ENCODE measurements around the gene AVPI1.
"Not testable (repeated sequence)": the region's sequence is repeated elsewhere in the genome, so short reads cannot be mapped to it uniquely, and the experiment has no call there.

The AVPI1 gene

DNA sequence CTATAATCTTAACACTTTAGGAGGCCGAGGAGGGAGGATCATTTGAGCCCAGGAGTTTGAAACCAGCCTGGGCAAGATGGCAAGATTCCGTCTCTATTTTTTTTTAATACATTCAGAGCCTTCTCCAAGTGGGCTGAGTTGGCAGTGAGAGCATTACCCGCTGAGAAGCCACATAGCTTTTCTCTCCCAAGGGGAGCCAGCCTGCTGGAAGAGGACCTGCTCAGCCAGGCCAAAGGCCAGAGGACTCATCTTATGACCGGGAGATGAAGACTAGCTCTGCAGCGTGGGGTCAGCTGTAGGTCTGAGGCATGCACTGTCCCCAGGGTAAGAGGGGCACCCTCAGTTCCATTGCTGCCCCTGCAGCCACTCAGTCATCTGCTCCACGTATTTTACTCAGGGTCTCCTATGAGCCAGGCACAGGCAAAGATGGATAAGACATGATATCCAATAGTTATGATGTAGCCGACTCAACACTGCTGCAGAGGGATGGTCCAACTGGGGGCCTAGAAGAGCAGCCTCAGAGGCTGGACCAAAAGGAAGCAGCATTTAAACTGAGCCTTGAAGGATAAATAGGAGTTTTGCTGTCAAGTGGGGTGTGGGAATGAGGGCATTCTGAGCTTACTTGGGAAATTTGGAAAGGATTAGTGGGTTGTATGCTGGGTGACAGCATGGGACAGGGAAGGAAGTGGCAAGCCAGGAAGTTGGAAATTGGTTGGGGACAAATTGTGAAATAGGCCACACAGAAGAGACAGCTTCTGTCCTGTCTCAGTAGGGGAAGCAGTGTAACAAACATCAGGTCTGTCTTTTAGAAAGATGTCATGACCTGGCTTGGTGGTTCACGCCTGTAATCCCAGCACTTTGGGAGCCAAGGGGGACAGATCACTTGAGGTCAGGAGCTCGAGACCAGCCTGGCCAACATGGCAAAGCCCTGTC is 24.9 kb upstream of the AVPI1 start:
- DNase-seq (ENCODE audit: low read depth), result no peak

DNA sequence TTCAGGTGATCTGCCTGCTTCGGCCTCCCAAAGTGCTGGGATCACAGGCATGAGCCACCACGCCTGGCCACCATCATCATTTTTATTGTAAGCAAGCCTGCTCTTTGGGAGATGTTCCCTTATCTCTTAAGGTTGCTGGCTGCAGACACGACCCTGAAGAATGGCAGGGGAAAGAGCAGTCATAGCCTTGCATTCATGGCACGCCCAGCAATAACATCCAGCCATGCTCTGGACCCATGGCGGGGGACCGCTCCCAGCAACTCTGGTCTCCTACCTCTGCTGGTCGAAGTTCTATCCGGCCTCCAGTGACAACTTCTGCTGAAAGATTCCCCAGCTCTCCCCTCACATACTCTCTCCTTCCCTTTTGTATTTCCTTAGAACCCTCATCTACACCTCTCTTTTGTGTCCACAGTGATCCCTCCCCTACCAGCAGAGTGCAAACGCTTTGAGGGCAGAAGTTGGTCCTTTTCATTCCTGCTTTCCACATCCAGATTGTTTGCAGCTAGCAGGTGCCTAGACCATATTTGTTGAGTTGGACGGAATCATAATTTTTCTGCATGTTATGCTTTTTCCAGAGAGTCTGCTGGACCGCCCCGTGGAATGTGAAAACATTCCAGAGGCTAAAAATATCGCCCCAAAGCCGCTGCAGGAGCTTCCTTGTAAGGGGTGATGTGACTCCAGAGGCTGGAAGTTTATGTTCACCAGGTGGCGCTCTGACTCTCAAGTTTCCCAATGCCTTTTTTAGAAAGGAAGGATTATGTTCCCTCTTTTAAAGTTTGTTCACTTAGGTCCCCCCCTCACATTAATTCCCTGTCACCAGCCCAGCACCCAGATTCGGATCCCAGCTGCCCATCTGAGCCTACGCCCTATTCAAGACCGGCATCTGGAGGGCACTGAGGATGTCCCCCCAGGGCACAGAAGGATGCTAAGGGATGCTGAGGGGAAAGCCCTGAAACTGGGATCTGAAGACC is 22.2 kb upstream of the AVPI1 start:
- no peak for DNase-seq (ENCODE audit: low read depth)

DNA sequence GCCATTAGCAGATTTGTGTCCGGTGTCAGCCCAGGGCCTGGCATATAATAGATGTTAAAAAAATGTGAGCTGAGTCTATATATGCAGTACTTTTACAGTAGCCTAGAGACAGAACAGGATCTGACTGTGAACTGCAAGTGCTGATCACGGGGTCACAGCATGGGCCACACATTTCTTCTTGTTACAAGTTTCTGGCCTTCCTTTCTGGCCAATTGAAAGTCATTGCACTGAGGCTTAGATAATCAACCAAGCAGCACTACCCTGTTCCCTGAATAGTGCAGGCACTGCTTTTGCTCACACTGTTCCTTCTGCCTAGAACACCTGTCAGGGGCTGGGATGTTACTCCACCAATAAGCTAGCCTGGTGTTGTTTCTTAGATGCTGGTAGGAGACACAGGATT is 21.1 kb upstream of the AVPI1 start:
- no peak for DNase-seq (ENCODE audit: low read depth)

DNA sequence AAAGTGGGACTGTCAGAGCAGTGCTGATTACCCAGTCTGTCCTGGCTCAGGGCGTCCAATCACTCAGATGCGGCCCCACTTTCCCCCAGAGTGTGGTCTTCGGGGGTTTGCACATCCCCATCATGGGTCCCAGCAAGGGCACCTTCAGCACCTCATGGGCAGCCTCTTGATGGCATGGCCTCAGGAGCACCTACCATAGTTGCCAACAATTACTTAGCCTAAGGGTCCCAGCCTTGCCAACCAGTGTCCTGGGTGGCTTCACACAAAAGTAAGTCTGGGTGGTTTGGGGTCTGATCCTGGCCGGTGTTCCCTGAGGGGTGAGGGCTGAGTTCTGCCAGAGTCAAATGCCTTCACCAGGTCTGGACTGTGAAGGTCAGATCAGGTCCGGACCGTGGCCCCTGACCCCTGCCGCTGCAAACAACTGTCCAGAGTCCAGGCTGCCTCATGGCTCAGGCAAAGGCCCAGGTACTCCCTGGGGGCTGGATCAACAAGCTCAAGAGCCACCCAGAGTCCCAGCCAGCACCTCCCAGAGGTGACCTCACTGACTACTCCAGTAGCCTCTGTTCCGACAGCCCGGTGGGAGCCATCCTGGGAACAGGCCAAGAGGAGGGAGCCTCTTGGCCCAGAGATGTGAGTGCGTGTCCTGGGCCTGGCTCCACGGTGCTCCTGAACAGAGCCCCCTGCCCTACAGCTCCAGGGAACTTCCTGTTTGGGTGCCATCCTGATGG is 20.3 kb upstream of the AVPI1 start:
- no peak for DNase-seq (ENCODE audit: low read depth)

DNA sequence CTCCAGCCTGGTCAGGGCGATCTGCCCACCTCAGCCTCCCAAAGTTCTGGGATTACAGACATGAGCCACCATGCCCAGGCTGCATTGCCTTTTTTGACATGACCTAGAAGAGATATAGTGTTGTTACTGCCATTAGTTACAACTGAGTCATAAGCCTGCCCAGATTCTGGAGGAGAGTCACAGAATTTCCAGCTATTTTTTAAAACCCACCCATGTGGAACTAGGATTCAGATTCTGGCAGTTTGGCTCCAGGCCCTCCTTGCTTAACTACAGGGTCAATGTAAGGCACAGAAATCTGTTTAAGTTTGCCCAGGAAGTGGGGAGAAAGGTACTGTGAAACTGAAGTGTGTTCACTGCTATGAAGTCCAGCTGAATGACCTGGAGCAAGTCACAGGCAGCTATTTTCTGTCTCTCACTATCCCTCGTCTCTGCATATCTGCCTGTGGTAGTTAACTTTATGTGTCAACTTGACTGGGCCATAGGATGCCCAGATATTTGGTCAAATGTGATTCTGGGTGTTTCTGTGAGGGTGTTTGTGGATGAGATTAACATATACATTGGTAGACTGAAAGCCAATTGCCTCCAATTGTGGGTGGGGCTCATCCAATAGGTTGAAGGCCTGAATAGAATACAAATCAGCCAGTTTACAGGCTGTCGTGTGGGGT is 18.1 kb upstream of the AVPI1 start:
- DNase-seq (ENCODE audit: low read depth), result no peak

DNA sequence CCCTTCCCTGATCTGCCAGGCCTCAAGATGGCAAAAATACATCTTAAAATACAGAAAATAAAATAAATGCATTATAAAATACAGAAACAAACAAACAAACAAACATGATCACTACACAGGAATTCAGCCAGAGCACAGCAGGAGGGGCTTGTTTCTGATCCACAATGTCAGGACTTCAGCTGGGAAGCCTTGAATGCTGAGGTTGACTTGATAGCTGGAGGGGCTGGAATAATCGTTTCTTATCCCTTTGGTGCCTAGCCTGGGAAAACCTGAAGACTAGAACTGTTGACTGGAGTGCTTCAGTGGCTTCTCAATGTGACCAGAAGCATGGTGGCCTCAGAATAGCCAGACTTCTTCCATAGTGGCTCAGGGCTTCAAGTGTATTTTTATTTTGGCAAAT is 17.3 kb upstream of the AVPI1 start:
- DNase-seq (ENCODE audit: low read depth), result no peak

DNA sequence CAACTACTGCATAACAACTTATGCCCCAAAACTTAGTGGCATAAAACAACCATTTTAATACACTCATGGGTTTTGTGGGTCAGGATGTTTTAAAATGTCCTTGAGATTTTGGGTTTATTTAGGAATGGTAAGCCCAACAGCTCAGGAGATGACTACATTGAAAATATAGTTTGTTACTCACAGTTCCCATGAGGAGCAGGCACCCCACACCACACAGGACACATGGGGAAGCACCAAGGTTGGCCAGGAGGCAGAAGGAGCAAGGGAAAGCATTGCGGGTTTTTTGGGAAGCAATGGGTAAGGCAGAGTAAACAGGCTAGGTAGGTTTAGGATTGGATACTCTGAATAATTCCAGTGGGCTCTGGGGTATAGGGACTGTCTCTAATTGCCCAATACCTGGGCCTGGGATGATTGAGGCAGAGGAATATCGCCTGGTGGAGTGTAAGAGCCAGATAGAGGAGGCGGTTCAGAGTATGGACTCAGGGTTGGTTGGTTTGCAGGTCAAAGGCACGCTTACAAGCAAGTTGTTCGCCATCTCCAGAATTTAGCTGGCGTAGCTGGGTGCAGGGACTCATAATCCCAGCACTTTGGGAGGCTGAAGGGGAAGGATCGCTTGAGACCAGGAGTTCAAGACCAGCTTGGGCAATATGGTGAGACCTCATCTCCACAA is 16.5 kb upstream of the AVPI1 start:
- no peak for DNase-seq (ENCODE audit: low read depth)

DNA sequence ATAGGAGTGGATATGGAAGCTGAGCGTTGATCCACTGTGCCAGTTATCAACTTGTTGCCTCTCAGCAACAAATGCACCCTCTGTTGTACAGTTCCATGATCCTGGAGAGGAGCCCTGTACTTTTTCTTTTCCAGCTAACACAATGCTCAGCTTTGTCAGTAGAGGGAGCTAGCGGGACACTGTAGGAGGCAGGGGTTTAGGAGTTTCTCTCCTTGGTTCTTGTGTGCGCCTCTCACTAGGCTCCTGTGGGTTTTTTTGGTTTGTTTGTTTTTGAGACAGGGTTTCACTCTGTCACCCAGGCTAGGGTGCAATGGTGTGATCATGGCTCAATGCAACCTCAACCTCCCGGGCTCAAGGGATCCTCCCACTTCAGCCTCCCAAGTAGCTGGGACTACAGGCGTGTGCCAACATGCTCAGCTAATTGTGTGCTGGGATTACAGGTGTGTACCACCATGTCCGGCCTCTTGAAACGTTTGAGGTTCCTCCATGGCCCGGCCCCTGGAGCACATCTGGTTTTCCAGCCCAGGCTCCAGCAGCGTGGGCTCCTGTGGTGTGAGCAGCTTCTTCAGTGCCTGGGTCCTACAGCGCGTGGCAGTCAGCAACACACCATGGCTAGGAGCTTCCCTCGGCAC is 14.5 kb upstream of the AVPI1 start:
- DNase-seq (ENCODE audit: low read depth), result no peak

DNA sequence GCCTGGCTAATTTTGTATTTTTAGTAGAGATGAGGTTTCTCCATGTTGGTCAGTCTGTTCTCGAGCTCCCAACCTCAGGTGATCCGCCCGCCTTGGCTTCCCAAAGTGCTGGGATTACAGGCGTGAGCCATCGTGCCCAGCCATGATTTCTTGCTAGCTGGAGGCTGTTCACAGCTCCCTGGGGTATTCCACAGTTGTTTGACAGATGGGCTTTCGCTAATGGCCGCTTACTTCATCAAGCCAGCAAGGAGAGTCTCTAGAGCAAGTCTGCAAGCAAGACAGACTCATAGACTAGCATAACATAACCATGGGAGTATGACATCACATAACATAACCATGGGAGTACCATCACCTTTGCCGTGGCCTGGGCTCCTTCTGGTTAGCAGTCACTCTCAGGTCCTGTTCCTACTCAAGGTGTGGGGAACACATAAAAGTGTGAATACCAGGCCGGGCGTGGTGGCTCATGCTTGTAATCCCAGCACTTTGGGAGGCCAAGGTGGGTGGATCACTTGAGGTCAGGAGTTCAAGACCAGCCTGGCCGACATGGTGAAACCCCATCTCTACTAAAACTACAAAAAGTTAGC is 11.1 kb upstream of the AVPI1 start:
- DNase-seq (ENCODE audit: low read depth), result not testable (repeated sequence)

DNA sequence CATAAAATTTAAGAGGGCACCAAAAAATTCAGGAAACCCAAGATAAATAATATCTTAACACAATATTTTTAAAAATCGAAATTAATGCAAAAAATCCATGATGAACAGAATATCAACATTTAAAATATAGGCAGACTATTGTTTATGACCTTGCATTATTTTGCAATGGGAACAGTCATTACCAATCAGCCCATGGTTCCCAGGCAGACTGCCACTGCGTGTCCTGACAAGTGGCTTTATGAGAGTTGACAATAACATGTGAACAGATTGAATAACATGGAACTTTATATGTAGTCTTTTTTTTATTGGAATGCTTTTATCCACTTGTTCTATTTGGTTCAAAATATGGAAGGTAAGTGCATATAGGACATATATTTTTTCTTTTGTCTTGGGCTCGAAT is 3.1 kb upstream of the AVPI1 start:
- DNase-seq (ENCODE audit: low read depth), result no peak

DNA sequence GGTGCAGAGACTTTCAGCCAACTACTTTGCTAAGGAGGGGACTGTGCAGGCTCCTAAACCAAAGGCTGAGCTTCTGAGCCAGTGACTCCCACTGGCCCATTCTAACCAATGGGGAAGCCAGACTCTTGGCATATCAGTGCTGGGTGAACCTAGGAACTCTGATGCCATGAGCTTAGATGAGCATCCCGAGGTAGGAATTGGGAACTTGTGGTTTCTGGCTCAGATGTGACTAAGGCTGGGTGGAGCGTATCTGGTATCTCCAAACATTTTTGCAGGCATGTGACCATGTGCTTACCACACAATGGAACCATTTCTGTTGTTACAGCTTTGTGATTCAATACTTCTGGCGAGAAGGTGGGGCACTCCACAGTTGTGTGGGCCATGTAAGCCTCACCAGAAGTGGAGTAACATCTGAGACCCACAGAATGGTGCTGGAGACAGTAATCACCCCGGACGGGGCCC is 2.5 kb upstream of the AVPI1 start:
- DNase-seq (ENCODE audit: low read depth), result no peak

DNA sequence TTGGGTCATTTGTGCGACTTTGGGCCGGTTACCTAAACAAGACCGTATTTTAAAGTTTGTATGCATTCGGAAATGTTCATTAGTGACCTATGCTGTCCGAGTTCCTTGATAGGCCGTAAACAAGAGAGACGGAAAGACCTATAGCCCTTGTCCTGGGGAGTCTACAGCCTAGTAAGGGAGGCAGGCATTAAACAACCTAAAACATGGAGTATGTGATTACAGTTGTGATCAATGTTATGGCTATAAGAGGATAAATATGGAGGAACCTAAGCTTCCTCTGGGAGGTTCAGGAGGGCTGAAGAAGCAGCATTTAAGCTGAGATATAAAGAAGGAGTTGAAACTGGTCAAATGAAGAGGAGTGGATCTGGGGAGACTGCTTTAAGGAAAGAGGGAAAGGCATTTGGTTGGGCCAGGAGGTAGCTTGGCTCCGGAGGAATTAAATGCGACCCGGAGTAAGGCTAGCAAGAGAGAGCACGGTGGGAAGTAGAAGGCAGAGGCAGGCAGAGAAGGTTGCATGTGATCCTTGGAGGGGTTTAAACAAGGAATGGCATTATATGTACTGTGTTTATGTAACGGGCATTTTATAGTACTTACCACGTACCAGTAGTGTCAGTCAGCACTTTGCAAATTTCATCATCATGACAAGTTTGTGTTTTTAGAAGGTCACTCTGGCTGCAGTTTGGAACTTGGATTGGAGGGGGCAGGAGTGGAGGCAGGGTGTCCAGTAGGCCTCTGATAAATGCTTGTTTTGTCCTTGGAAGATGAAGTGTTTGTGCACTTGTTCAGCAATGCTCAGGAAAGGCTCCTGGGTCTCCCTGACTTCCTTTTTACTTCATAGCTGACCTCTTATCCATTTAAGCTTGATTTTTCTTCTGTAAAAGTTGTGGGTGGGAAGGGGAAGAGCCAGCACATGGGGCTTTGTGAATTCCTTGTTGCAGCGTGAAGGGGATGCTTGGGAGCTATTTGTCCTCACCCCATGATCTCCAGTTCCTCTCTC is 1.0 kb upstream of the AVPI1 start:
- no peak for DNase-seq (ENCODE audit: low read depth)

DNA sequence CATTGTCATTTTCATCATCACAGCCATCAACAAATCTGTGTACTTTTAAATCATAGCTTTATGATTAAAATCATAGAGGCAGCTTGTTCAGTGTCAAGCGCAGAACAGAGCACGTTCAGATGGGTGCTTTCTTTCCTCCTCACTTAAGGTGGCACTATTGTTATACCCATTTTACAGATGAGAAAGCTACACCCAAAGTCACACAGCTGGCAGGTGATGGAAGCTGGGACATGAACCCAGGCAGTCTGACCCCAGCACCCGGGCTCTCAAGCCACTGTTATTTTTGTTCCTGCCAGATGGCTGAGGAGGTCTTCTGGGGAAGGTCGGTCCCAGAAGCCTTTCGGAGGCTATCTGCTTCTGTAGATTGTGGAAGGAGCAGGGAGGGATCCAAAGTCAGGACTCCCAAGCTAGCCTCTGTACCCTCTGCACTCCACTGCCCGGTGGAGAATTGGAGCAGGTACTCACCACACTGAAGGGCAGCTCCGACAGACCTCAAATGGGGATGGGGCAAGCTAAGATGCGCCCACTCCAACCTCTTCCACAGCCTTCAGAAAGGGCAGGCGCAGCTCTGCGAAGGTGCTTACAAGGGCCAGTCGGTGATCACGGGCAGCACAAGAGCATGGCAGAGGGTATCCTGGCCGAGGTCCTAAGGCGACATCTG is 610 bp downstream of the AVPI1 start:
- no peak for DNase-seq (ENCODE audit: low read depth)

DNA sequence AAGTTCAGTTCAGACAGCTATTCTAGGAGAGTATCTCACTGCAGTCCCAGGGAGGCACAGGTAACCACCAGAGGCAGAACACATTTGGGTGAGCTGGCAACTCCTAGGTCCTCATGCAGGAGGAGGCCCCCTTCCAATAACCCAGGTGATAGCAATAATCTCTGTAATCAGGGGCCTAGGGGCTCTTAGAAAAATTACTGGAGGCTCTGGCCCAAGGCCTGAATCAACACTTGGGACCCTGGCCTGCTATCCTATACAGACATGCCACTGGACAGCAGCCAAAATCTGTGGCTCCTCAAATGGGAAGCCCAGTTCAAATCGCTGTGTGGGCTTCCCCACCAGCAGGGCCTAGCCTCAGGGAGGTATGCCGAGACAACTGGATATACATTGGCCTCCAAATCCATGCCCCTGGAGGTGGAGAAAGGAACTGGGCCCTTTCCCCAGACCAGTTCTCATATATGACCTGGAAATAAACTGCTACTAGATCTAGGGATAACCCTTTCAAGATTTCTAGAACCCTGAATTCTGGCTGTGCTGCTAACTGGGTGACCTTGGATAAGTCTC is 1.6 kb downstream of the AVPI1 start:
- DNase-seq (ENCODE audit: low read depth), result no peak

DNA sequence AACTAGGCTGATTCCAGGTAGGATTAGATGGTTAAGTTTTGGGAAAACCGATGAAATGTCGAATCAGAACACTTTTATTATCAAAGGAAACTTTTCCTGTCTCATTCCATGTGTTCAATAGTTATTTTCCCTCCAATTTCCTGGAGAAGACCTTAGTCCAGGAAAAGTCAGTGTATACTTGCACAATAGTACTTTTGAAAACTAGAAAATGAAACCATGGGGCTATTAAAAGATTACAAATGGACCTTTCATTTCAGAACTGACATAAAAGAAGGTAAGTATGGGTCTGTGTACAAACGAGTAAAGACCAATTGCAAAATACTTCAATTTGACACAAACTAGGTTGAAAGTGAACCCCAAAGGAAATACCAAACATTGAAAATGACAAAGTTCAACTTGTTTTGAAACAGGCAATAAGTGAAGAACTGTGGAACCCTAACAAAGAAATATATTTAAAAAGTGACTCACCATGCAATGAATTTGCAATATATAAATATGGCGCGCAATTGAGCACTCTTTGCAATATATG is 2.1 kb downstream of the AVPI1 start:
- DNase-seq (ENCODE audit: low read depth), result no peak

DNA sequence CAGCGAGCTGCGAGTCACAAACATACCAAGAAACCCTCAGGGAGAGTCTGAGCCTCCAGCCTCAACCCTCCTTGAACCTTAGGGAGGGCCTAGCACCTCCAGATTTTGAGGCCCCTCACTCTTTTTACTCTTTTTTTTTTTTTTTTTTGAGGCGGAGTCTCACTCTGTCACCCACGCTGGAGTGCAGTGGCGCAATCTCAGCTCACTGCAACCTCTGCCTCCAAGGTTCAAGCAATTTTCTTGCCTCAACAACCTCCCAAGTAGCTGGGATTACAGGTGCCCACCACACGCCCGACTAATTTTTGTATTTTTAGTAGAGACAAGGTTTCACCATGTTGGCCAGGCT is 2.7 kb downstream of the AVPI1 start:
- not testable (repeated sequence) for DNase-seq (ENCODE audit: low read depth)

DNA sequence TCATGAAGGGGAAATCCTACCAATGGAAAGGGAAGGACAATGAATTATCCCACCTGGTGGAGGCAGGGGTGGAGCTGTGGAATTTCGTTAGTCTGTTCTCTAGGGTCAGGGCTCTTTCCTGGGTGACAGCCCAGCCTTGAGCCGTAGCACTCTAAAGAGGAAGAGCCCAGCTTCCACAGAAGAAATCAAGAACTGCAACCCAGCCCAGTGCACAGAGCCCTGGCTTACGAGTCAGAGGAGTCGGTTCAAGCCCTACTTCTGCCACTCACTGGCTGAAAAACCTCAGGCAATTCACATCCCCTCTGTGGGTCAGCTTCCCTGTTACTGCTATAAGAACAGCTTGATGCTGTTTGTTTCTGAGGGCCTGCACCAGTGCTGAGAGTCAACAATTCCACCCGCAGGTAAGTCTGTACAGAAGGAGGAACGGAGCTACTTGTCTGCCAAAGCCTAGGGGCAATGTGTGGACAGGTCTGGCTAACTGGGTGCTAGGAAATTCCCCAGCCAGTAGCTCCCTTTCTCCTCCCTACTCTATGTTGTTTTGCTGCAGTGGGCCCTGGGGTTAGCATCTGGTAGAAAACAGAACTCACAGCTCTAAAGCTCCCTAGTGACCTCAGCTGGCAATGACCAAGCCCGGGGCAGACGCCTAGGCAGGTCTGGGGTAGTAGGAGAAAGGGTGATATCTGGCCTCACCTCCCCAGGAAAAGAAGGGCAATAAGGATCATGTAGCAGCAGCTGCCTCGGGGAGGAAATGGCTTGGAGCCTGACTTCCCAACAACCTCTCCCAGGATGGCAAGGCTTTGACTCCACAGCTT is 3.3 kb downstream of the AVPI1 start:
- no peak for DNase-seq (ENCODE audit: low read depth)
